OCI-LY1 (cell line): ENCODE data around the gene SCYL3.

Experiments
- H2AFZ ChIP-seq: fragments of 200-600 bp; sonication (generic), shearing (Covaris generic); 2 replicates; pipeline ENCODE4 v1.6.0; 2014; ENCODE audit warnings: antibody characterized with exemption, mild to moderate bottlenecking, low read length
- H3F3A ChIP-seq: fragments of 200-600 bp; sonication (generic), shearing (Covaris generic); 2 replicates; pipeline ENCODE4 v1.6.0; 2014; ENCODE audit warnings: mild to moderate bottlenecking, antibody characterized with exemption, low read length, moderate library complexity; ENCODE audit not compliant: insufficient read depth
- H3K27ac ChIP-seq: fragments of 200-600 bp; sonication (generic); 2 replicates; pipeline ENCODE4 v1.5.1; 2014; ENCODE audit warnings: low read length, mixed run types, mild to moderate bottlenecking, low read depth; ENCODE audit not compliant: poor library complexity, severe bottlenecking
- H3K27me3 ChIP-seq: fragments of 200-600 bp; sonication (generic); 2 replicates; pipeline ENCODE4 v1.6.0; 2014; ENCODE audit warnings: antibody characterized with exemption, mild to moderate bottlenecking, low read length, moderate library complexity; ENCODE audit not compliant: insufficient read depth
- H3K36me3 ChIP-seq: fragments of 200-600 bp; sonication (generic); 2 replicates; pipeline ENCODE4 v1.6.1; 2014; ENCODE audit warnings: mild to moderate bottlenecking, antibody characterized with exemption, low read length, moderate library complexity, mixed read lengths; ENCODE audit not compliant: insufficient read depth
- H3K4me1 ChIP-seq: fragments of 200-600 bp; sonication (generic); 2 replicates; pipeline ENCODE4 v1.5.1; 2014; ENCODE audit warnings: mild to moderate bottlenecking, low read length, moderate library complexity; ENCODE audit not compliant: insufficient read depth, severe bottlenecking
- H3K4me2 ChIP-seq: fragments of 200-600 bp; sonication (generic), shearing (Covaris generic); 2 replicates; pipeline ENCODE4 v1.6.1; 2014; ENCODE audit warnings: low read length
- H3K4me3 ChIP-seq: fragments of 200-600 bp; sonication (generic); 2 replicates; pipeline ENCODE4 v1.5.1; 2014; ENCODE audit warnings: low read length, low read depth, mild to moderate bottlenecking, mixed read lengths; ENCODE audit not compliant: poor library complexity, severe bottlenecking
- H3K79me2 ChIP-seq: fragments of 200-600 bp; shearing (Covaris generic); 2 replicates; pipeline ENCODE4 v1.6.1; 2016; ENCODE audit warnings: mixed run types, low read length, mixed read lengths; ENCODE audit not compliant: insufficient read depth
- H3K9ac ChIP-seq: fragments of 200-600 bp; sonication (generic), shearing (Covaris generic); 2 replicates; pipeline ENCODE4 v1.6.1; 2014; ENCODE audit warnings: mild to moderate bottlenecking, low read length, mixed read lengths
- H3K9me2 ChIP-seq: fragments of 200-600 bp; sonication (generic), shearing (Covaris generic); 2 replicates; pipeline ENCODE4 v1.6.1; 2014; ENCODE audit warnings: low read depth, mild to moderate bottlenecking, low read length, mixed read lengths
- H3K9me3 ChIP-seq: fragments of 200-600 bp; shearing (Covaris generic); 2 replicates; pipeline ENCODE4 v1.6.1; 2014; ENCODE audit warnings: low read length, mixed read lengths
- H4K20me1 ChIP-seq: fragments of 200-600 bp; sonication (generic), shearing (Covaris generic); 2 replicates; pipeline ENCODE4 v1.6.0; 2016; ENCODE audit warnings: mild to moderate bottlenecking, low read length; ENCODE audit not compliant: insufficient read depth
- CTCF ChIP-seq: fragments of 200-600 bp; sonication (generic), shearing (Covaris generic); IDR thresholded peaks from 2 replicates; pipeline ENCODE4 v1.5.1; 2017; ENCODE audit warnings: mild to moderate bottlenecking, antibody characterized with exemption, low read length, moderate library complexity, mixed read lengths
- EZH2 ChIP-seq: fragments of 200-600 bp; sonication (generic), shearing (Covaris generic); IDR thresholded peaks from 2 replicates; pipeline ENCODE4 v1.8.0; 2017; ENCODE audit warnings: borderline replicate concordance, mixed run types, mild to moderate bottlenecking, antibody characterized with exemption, low read length, moderate library complexity, mixed read lengths

Gene SCYL3

DNA sequence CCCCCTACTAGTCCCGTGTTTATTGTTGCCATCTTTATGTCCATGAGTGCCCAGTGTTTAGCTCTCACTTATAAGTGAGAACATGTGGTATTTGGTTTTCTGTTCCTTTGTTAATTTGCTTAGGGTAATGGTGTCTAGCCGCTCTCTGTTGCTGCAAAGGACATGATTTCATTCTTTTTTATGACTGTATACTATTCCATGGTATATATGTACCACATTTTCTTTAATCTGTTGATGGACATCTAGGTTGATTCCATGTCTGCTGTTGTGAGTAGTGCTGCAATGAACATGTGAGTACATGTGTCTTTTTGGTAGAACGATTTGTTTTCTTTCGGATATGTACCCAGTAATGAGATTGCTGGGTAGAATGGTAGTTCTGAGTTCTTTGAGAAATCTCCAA is 54.8 kb downstream of the SCYL3 start:
- H3K36me3 ChIP-seq: peaks cover 93% of the 10 kb centered on the region
- no peaks in the 10 kb centered on the region; the same call in 1 of the 2 replicates for H3F3A ChIP-seq
- no peak overlapping the region for H3K4me2 ChIP-seq
- no peak overlapping the region for H3K9ac ChIP-seq
- TF ChIP-seq CTCF: no peak
- no peak for TF ChIP-seq EZH2
- H3K27ac ChIP-seq: no peak overlapping the region
- H3K27me3 ChIP-seq: no peaks in the 10 kb centered on the region
- H2AFZ ChIP-seq: no peak overlapping the region
- peaks cover 6% of the 10 kb centered on the region; the same call in 1 of the 2 replicates for H3K79me2 ChIP-seq
- H4K20me1 ChIP-seq: no peaks in the 10 kb centered on the region
- H3K9me2 ChIP-seq: no peaks in the 10 kb centered on the region
- no peaks in the 10 kb centered on the region for H3K4me1 ChIP-seq
- H3K9me3 ChIP-seq: peaks cover 11% of the 10 kb centered on the region; the same call in 1 of the 2 replicates
- no peak overlapping the region for H3K4me3 ChIP-seq

- Histone ChIP-seq H2AFZ (no peak overlapping the region), H3K9me3 (peaks cover 8% of the 10 kb centered on the region; the same call in 1 of the 2 replicates), H4K20me1 (no peaks in the 10 kb centered on the region), H3K9ac (no peak overlapping the region), H3K27ac (no peak overlapping the region), H3K9me2 (no peaks in the 10 kb centered on the region), H3K36me3 (peaks cover 94% of the 10 kb centered on the region), H3K4me2 (no peak overlapping the region), H3F3A (no peaks in the 10 kb centered on the region; the same call in 1 of the 2 replicates), H3K4me3 (no peak overlapping the region), H3K27me3 (no peaks in the 10 kb centered on the region), H3K79me2 (peaks cover 2% of the 10 kb centered on the region; the same call in 1 of the 2 replicates), H3K4me1 (no peaks in the 10 kb centered on the region)
- TF ChIP-seq CTCF: no peak
- TF ChIP-seq EZH2: no peak
Measured at GRCh38 chr1:169836198-169836597, 57.5 kb downstream of the SCYL3 start.

- H3K36me3 ChIP-seq: peaks cover 94% of the 10 kb centered on the region
Measured at GRCh38 chr1:169835647-169836046, 58.0 kb downstream of the SCYL3 start.

More at GRCh38 chr1:169835647-169836046, 58.0 kb downstream of the SCYL3 start:
- Histone ChIP-seq H3K9me3 (0 out of 2 replicates have a peak, but pooled peaks cover 5% of the 10 kb centered on the region), H3K79me2 (no peaks in the 10 kb centered on the region), H4K20me1 (no peaks in the 10 kb centered on the region), H3K4me3 (no peak overlapping the region), H3K9me2 (no peaks in the 10 kb centered on the region), H3K27me3 (no peaks in the 10 kb centered on the region), H3K4me2 (no peak overlapping the region), H3F3A (no peaks in the 10 kb centered on the region; the same call in 1 of the 2 replicates), H3K4me1 (no peaks in the 10 kb centered on the region), H3K9ac (no peak overlapping the region), H3K27ac (no peak overlapping the region), H2AFZ (no peak overlapping the region)
- TF ChIP-seq CTCF (no peak), EZH2 (no peak)
